HG03520 (cell line): ENCODE results near the gene STAP2.
"Not testable (repeated sequence)": the region's sequence is repeated elsewhere in the genome, so short reads cannot be mapped to it uniquely, and the experiment has no call there.

Source experiments
- ATAC-seq: cut with Tn5 transposase; IDR thresholded peaks from one replicate; pipeline ENCODE4 v1.9.1; 2021; ENCODE audit warnings: mild to moderate bottlenecking, moderate library complexity; ENCODE audit not compliant: unreplicated experiment

STAP2 gene

DNA sequence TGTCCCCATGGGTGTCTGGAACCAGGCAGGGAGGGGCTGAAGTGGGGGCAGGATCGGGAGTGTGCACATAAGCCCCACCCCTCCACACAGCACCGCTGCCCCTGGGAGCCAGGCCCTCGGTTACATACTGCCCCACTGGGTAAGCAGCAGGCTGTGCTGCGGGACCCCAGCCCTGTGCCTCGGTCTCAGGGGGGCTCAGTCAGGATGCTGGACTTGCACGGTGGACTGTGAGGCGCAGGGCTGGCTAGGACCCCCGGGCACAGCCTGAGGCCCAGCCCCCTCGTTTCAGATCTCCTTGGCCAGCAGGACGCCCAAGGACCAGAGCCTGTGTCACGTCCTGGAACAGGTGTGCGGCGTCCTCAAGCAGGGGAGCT, 21.0 kb upstream of the STAP2 start:
- ATAC-seq: no peak

DNA sequence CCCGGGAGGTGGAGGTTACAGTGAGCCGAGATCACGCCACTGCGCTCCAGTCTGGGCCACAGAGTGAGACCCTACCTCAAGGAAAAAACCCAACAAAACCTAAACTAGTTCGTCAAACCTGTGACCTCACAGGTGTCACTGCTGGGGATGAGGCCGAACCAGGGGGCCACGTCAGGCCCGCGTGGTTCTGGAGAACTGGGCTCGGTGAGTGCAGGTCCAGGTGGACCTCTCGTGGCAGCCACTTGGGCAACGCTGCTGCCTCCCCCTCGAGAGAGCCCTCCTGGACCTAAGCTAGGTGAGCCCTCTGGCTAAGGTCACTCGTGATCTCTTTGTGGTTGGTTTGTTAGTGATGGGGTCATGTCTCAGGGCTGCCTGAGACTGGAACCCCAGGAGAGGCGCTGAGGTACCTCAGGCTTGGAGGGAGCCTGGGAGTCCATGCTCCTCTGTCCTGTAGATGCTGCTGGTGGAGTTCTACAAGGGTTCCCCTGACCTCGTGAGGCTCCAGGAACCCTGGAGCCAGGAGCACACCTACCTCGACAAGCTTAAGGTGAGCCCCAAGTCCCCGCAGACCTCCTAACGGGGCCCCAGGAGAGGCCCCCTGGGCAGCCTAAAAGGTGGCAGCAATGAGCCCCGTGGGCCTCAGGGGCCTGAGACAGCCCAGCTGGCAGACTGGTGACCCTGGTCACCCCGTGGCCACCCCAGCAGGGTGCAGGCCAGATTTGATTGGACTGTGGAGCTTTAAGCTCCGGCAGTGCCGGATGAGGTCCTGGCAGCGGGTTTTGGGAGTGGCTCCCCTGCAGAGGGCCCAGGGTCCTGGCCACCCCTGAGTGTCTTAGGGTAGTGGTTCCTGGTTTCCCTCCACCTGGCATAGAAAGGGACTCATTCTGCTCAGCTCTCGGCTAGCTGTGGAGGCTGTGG, 20.3 kb upstream of the STAP2 start:
- no peak for ATAC-seq

DNA sequence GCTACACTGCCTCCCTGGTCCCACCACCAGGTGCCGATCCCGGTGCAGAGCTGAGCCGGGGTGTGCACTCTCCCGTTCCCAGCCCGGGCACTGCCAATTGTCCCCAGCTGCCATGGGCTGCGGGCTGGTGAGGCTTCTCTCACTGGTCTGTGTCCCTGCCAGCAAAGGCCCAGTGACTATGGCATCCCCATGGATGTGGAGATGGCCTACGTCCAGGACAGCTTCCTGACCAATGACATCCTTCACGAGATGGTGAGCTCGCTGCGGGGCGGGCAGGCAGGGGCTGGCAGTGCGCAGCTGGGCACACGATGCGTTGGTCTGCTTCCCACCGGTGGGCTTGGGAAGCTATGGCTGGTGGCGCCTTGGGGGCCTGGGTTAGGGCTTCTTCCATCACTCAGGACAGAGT, 19.3 kb upstream of the STAP2 start:
- no peak for ATAC-seq

DNA sequence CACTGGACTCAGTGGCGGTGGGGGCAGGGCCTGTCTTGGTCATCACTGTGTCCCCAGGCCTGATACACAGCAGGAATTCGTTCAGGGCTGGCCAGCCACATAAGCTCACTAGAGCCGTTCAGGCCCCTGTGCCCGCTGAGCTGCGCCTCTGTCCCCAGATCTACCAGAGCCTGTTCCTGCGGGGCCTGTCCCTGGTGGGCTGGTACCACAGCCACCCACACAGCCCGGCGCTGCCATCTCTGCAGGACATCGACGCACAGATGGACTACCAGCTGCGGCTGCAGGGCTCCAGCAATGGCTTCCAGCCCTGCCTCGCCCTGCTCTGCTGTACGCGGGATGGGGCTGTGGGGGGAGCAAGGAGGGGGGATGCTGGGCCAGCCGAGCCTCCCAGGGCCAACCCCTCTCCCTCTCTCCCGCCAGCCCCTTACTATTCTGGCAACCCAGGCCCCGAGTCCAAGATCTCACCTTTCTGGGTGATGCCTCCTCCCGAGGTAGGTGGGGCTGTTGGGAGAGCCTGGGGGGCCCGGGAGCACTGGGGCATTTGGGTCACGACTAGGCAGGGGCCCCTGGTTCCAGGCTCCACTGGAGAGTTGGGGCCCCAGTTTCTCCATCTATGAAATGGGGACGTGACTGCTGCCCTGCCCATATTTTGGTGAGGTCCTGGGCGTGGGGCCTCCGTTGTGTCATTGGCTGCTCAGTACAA, 18.6 kb upstream of the STAP2 start:
- no peak for ATAC-seq

DNA sequence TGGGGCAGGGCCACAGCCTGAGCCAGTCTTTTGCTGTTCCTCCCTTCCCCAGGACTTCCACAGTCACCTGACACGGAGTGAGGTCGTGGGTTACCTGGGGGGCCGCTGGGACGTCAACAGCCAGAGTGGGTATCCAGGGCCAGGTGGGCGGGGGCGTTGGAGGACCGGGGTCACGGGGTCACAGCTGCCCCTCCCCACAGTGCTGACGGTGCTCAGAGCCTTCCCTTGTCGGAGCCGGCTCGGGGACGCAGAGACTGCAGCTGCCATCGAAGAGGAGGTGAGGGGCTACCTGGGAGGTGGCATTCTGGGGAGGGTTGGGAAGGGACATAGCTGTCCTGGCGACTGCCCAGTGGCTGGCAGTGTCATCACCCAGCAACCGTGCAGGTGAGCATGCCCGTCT, 16.3 kb upstream of the STAP2 start:
- ATAC-seq: no peak

DNA sequence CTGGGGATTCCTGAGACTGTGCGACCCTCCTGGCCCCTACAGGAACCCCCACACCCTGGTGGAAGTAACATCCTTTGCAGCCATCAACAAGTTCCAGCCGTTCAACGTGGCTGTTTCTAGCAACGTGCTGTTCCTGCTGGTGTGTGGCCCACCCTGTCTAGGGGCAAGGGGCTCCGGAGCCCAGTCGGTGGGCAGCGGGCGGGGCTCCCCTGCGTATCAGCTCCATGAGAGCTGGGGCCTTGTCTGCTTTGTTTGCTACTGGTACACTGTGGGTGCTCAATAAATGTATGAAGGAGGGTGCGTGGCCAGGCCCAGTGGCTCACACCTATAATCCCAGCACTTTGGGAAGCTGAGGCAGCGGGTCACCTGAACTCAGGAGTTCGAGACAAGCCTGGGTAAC, 15.7 kb upstream of the STAP2 start:
- no peak for ATAC-seq

DNA sequence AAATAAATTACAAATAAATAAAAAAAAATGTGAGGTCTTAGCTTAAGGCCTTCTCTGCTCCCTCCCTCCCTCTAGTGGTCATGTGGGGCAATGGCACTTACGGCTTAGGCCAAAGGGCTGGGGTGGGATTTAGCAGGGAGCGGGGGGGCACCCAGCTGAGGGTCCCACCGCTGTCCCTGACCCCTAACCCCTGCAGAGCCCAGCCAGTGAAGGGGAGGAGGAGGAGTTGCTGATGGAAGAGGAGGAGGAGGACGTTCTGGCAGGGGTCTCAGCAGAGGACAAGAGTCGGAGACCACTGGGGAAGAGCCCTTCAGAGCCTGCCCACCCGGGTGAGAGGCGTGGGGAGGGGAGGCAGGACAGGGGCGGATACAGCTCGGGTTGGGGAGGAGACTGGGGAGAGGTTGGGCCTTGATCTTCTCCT, 14.1 kb upstream of the STAP2 start:
- no peak for ATAC-seq

DNA sequence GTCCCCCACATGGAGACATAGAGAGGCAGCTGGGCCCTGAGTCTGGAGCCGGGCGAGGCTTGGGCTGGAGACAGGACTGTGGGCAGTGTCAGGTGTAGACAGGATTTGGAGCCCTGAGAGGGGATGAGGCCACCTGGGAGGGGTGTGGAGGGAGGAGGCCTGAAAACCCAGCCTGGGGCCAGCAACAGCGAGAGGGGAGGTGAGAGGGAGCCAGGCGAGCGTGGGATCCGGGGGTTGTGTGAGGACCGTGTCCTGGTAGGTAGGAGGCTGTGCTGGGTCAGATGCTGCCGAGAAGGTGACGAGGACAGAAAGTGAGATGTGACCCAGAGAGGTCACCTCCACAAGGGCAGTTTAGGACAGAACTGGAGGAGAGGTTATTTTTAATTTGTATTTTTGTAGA, 12.1 kb upstream of the STAP2 start:
- no peak for ATAC-seq

DNA sequence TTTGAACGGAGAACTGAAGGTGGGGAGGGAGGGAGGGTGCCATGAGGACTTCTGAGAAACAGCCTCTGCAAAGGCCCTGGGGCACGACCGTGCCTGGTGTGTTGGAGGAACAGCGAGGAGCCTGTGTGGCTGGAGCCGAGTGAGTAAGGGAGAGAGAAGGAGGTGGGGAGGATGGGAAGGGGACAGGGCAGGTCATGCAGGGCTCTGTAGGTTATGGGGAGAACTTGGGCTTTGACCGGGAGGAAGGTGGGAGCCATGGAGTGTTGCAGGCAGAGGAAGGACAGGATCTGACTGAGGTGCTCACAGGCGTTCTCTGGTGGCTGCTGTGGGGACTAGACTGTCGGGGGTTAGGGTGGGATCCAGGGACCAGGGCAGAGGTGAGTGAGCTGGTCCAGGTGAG, 11.5 kb upstream of the STAP2 start:
- no peak for ATAC-seq

DNA sequence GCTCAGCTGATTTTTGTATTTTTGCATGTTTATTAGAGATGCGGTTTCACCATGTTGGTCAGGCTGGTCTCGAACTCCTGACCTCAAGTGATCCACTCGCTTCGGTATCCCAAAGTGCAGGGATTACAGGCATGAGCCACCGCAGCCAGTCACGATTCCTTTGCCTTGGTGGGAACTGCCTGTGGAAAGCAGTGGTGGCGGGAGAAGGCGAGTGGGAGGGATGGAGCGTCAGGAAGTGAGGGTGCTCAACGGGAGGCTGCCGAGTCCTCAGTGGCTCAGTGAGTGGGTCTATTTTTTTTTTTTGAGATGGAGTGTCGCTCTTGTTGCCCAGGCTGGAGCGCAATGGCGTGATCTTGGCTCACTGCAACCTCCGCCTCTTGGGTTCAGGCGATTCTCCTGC, 10.6 kb upstream of the STAP2 start:
- ATAC-seq: not testable (repeated sequence)

DNA sequence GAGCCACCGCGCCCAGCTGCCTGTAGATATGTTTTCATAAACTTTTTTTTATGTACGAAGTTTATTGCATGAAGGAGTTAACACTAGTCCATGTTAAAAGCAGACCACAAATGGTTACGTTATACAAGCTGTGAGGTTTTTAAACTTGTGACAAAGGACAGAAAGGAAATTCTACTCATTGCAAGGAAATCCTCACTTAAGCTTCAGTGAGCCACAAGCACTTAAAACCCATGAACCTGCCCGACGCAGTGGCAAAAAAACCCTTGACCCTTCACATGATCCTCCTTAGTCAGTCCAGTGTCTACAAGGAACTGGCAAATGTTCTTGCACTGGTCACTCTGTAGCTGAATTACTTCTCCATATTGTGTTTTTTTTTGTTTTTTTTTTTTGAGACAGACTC, 8.9 kb upstream of the STAP2 start:
- no peak for ATAC-seq

DNA sequence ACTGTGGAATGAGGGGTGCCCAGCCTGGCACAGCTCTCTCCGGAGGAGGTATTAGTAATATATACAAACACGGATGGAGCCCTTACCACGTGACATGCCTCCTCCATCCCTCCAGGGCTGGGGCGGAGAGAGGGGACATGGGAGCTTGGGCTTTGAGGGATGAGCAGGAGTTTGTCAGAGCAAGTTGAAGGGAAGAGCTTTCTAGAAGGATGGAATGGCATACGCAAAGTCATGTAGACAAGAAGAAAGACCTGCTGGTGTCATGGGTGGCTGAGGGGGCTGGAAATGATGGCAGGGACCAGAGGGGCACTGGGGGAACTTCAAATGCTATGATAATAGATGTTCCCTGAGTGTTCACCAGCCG, 7.4 kb upstream of the STAP2 start:
- ATAC-seq: no peak

DNA sequence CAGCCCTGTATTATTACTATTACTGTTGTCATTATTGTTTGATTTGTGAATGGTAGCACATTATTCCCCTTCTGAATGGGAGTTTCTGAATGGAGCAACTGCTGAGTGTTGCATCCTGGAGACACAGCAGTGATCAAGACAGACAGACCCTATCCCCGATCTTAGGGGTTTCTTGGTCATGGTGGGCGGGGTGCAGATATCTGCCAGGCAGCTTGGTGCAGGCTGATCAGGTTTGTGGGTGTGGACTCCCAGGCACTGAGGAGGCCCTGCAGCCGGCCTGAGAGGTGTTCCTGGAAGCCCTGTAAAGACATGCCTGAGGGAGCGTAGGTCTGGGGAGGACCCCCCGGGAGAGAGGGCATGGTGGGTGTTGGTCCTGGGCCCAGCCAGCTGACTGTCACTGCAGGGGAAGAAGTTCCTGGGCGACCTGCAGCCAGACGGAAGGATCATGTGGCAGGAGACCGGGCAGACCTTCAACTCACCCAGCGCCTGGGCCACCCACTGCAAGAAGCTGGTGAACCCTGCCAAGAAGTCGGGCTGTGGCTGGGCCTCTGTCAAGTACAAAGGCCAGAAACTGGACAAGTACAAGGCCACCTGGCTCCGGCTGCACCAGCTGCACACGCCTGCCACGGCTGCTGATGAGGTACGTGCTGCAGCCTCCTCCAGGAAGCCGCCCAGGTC, 6.9 kb upstream of the STAP2 start:
- ATAC-seq: no peak

DNA sequence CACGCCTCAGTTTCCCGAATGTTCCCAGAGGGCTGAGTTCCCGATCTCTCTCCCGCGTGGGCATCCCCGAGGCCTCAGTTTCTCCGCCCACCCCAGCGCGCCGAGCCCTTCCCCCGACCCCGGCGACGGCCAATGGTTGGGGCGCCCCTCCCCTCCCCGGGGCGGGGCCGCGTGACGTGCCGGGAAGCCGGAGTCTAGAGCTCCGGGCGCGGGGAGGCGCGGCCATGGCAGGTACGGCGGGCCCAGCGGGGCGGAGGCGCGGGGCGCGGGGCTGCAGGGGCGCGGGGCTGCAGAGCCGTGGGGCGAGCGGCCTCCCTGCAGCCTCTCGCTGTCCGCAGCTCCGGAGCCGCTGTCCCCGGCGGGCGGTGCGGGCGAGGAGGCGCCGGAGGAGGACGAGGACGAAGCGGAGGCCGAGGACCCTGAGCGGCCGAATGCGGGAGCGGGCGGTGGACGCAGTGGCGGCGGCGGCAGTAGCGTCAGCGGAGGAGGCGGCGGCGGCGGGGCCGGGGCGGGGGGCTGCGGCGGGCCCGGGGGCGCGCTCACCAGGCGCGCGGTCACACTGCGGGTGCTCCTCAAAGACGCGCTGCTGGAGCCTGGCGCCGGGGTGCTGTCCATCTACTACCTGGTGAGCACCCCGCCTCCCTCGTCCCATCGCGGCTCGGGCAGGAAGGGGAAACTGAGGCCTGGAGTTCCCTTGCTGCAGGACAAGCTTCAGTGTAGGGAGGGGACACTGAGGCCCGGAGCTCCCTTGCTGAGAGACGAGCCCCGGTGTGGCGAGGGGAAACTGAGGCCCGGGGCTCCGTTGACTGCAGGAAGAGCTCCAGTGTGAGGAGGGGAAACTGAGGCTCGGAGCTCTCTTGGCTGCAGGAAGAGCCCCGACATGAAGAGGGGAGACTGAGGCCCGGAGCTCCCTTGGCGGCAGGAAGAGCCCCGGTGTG, 5.0 kb upstream of the STAP2 start, which contains the start of gene MPND:
TSS of gene MPND (plus strand) at position 193 of the 938 bp plus-strand sequence. CDS start at position 225, 32 bp downstream.
- ATAC-seq: peak; percentile 49

DNA sequence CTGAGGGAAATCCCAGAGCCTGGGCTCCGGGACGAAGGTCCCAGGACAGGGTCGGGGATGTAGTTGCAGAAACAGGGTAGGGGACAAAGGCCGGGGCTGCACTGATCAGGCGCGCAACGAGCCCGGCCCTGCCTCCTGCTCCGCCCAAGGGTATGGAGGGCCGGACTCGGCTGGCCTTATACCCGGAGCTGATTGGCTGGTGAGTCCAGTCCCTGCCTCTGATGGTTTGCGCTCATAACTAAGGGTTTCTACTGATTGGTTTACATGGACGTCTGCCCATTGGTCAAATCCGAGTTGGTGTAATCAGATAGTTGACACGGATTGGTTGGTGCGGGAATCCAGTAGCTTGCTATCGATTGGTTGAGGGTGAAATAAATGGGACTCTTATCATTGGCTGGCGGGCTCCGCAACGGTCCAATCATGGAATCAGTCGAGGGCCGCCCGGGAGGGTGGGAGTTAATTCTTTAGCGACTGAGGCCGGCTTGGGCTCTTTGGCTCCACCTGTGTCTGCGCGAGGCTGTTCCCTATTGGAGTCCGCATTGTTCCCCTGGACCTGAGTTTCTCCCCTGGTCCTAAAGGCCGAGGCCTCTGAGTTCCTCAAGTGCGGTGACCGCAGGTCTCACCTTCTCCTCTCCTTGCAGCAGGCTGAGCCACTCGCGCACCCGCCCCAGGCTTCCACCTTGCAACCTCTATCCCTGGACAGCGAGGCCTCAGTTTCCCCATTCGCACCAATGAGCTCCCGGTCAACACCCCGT, 4.2 kb upstream of the STAP2 start:
- peak; percentile 83 for ATAC-seq

DNA sequence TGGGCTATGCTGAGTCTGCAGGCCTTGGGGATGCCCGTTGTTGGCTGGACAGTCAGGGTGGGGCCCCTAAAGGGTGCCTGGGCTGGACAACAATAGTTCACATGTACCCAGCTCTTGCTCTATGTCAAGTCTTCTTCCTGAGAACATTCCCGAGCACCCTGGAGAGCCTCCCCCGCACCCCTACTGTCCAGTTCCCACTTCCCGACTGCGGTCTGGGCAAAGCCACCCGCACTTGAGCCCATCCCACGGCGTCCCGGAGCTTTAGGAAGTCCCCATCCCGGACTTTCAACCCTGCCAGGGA, 3.6 kb upstream of the STAP2 start:
- no peak for ATAC-seq

DNA sequence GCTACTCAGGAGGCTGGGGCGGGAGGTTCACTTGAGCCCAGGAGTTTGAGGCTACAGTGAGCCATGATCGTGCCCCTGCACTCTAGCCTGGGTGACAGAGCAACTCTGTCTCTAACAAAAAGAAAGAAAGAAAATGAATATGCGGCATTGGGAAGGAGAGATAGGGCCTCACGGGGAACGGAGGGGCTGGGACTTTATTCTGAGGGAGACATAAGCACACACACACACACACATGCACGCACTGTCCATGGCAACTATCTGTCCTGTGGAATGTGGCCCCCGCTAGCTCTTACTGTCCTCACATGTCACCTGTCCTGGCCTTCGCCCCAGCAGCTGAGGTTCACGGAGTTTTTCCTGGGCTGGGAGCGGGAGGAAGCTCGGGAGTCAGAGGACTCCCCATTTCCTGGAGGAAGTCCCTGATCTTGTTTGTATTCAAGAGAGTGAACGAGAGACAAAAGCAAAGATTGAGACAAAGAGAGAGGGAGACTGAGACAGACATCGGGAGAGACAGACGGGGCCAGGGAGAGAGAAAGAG, 654 bp downstream of the STAP2 start:
- no peak for ATAC-seq

DNA sequence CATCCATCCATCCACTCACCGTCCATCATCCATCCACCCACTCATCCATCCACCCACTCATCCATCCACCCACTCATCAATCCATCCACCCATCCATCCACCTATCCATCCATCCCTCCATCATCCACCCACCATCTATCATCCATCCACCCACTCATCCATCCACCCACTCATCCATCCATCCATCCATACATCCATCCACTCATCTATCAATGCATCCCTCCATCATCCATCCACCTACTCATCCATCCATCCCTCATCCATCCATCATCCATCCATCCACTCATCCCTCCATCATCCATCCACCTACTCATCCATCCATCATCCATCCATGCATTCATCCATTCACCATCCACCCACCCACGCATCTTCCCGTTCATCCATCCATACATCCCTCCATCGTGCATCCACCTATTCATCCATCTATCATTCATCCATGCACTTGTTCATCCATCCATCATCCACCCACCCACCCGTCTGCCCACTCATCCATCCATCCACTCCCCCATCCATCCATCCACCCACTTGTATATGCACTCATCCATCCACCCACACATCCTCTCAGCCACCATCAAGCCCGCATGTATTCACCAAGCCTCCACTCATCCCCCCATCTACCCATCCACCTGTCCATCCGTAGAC, 3.6 kb downstream of the STAP2 start:
- ATAC-seq: no peak

DNA sequence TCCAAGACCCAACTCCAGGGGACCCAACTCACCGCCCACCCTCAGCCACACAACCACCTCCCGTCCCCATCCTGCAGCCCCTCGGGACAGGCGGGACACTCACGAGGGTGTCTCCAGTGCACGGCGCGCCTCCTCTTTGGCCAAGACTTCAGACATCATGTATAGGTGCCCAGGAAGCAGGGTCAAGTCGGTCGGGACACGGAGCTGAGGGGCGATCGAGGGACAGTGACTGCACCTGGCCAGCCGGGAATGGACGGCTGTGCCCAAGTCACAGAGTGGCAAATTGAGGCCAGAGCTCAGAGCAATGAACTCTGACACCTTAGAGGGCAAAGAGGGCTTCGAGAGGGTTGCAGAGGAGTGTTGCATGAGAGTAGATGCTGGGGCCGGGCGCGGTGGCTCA, 8.8 kb downstream of the STAP2 start:
- ATAC-seq: no peak
